Transverse colon (tissue), 4 donors: ENCODE measurements around the gene RBFOX1. TPM values are rescaled to one million over a fixed set of nuclear protein-coding genes. Genes with fewer than 3 reads are reported as not detected.

Experiments used
- DNase-seq: peaks from one replicate; pipeline ENCODE4 v3.0.0-alpha.2; 2019
- H3K27ac ChIP-seq, 4 donors: fragments of 200-600 bp; sonication (generic); 2 replicates each; pipeline ENCODE4 v1.5.1; 2016 to 2018; ENCODE audit warnings: inconsistent platforms in 4 of 4
- H3K27me3 ChIP-seq: fragments of 200-600 bp; sonication (generic); 2 replicates; pipeline ENCODE4 v1.5.1; 2017; ENCODE audit warnings: inconsistent platforms
- H3K36me3 ChIP-seq, 4 donors: fragments of 200-600 bp; sonication (generic); 2 replicates each; pipeline ENCODE4 v1.5.1; 2017 to 2019; ENCODE audit warnings: inconsistent platforms in 4 of 4
- H3K4me1 ChIP-seq, 4 donors: fragments of 200-600 bp; sonication (generic); 2 replicates each; pipeline ENCODE4 v1.5.1; 2017 to 2020; ENCODE audit warnings: inconsistent platforms in 4 of 4
- H3K4me3 ChIP-seq, 4 donors: fragments of 200-600 bp; sonication (generic); 1 replicate in 1 of 4; 2 replicates in 3 of 4; pipeline versions ENCODE4 v1.5.1 to v1.6.1; 2017 to 2019; ENCODE audit warnings: inconsistent platforms in 4 of 4
- H3K9me3 ChIP-seq, 2 donors: fragments of 200-600 bp; sonication (generic); 2 replicates each; pipeline ENCODE4 v1.5.1; 2017 to 2019; ENCODE audit warnings: inconsistent platforms in 2 of 2
- EP300 ChIP-seq: sonication (generic); formaldehyde crosslinking; IDR thresholded peaks from one replicate; pipeline ENCODE4 v1.6.1; 2017; ENCODE audit warnings: antibody characterized with exemption, low read depth
- POLR2A ChIP-seq: fragments of 450-650 bp; IDR thresholded peaks from one replicate; pipeline ENCODE4 v1.6.1; 2016; ENCODE audit warnings: antibody characterized with exemption, mild to moderate bottlenecking, moderate library complexity
- POLR2AphosphoS5 ChIP-seq, 3 donors: sonication (generic); formaldehyde crosslinking; IDR thresholded peaks; one replicate each; pipeline ENCODE4 v1.6.1; 2016; ENCODE audit warnings: antibody characterized with exemption in 3 of 3
- WGBS, 2 donors: methylation state at CpG; one replicate each; pipeline ENCODE4 v1.1.5; 2018; ENCODE audit warnings: low coverage in 1 of 2; 5-methylcytosine and 5-hydroxymethylcytosine counted together
- in situ Hi-C, 4 donors: fragments of 200-750 bp; cut with MboI; loops; one replicate each; pipeline versions ENCODE4 v1.15.0 to v1.15.1; 2017; ENCODE audit warnings: low sequenced_read_pairs in 3 of 4, low pct_ligation_motif_present in 1 of 4, low pct_unique_long_range_greater_than_20kb in 1 of 4
- intact Hi-C: fragments of 100-400 bp; cut with DNase I; formaldehyde crosslinking; loops from one replicate; pipeline ENCODE4 v1.15.1; 2023; ENCODE audit warnings: low total_unique reads
- total RNA-seq, 4 donors: library from RNA; depleted of rRNA; stranded (reverse); fragments of >200 nt; gene quantifications; one replicate each; pipeline ENCODE4 v1.1.0, GENCODE V29; 2016
- TF ChIP-seq, protein P1 (sequence below), 5 experiments: fragments of 200-600 bp in 3 of 5; fragments of 450-650 bp in 2 of 5; sonication (generic) in 3 of 5; IDR thresholded peaks; 1 replicate in 2 of 5; 2 replicates in 3 of 5; pipeline ENCODE4 v1.5.1; 2016 to 2017; ENCODE audit warnings: antibody characterized with exemption in 5 of 5, inconsistent platforms in 3 of 5, mild to moderate bottlenecking in 2 of 5, moderate library complexity in 1 of 5

Gene RBFOX1
- total RNA-seq, 4 donors from 2014 or later = 2.3 to 8.2 (median 3.2) TPM

DNA sequence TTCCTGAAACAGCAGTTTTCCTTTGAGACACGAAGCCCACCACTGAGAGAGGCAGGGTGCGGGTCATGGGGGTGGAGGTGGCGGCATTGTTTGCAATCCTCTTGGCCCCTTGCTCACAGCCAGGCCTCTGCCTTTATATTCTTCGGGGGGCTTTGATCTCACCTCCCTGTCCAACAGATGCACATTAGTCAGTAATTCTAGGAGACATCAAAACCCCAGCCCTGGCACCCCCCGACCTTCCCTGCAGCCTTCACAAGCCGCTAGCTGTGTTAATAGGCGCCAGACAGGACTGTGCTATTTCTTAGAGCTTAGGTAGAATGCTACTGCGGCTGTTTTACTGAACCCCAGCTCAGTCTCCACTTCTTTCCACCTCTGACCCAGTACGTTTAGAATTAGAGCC is 212.6 kb downstream of the RBFOX1 start:
- intact Hi-C loops = no loop called here
- H3K4me3 ChIP-seq = no peak overlapping the region
- H3K27ac ChIP-seq = no peak overlapping the region
- H3K27me3 ChIP-seq = no peaks in the 10 kb centered on the region
- TF ChIP-seq, protein P1, sequence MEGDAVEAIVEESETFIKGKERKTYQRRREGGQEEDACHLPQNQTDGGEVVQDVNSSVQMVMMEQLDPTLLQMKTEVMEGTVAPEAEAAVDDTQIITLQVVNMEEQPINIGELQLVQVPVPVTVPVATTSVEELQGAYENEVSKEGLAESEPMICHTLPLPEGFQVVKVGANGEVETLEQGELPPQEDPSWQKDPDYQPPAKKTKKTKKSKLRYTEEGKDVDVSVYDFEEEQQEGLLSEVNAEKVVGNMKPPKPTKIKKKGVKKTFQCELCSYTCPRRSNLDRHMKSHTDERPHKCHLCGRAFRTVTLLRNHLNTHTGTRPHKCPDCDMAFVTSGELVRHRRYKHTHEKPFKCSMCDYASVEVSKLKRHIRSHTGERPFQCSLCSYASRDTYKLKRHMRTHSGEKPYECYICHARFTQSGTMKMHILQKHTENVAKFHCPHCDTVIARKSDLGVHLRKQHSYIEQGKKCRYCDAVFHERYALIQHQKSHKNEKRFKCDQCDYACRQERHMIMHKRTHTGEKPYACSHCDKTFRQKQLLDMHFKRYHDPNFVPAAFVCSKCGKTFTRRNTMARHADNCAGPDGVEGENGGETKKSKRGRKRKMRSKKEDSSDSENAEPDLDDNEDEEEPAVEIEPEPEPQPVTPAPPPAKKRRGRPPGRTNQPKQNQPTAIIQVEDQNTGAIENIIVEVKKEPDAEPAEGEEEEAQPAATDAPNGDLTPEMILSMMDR (IDR thresholded peaks at IDR 0.05) = no peak
- TF ChIP-seq POLR2A (no peak), EP300 (no peak), POLR2AphosphoS5 (IDR thresholded peaks at IDR 0.05) (no peak)
- DNase-seq = no peak
- in situ Hi-C loops = no loop called here
- no peaks in the 10 kb centered on the region for H3K36me3 ChIP-seq
- WGBS, 2 donors = 60 to 80% methylated on average over 1 to 9 of the region's 9 CpGs
- no peaks in the 10 kb centered on the region for H3K9me3 ChIP-seq
- no peaks in the 10 kb centered on the region for H3K4me1 ChIP-seq

DNA sequence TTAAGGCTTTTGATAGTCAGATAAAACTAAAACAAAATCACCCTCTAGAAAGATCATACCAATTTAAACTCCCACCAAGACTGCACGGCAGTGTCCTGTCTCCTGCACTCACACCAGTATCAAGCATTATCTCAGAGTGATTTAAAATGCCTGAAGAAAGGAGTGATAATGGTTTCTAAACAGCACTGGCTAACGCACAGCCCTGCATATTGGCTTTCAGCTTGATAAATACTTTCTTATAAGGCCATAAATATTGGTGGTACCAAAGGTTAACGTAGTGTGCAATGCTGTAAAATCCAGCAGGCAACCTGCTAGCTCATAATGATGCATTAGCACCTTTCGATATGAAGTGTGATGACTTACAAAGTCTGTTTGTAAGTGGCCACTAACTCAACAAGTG is 214.3 kb downstream of the RBFOX1 start:
- WGBS, 2 donors = 36 to 53% methylated on average over 3 to 4 of the region's 4 CpGs
- Histone ChIP-seq H3K4me3 (no peak overlapping the region), H3K9me3 (no peaks in the 10 kb centered on the region), H3K27ac (no peak overlapping the region), H3K4me1 (no peaks in the 10 kb centered on the region), H3K27me3 (no peaks in the 10 kb centered on the region), H3K36me3 (no peaks in the 10 kb centered on the region)
- TF ChIP-seq POLR2A = no peak
- TF ChIP-seq, protein P1 (IDR thresholded peaks at IDR 0.05) = no peak
- TF ChIP-seq EP300 = no peak
- TF ChIP-seq POLR2AphosphoS5 (IDR thresholded peaks at IDR 0.05) = no peak
- in situ Hi-C loops (no loop called here), intact Hi-C loops (no loop called here)
- no peak for DNase-seq

DNA sequence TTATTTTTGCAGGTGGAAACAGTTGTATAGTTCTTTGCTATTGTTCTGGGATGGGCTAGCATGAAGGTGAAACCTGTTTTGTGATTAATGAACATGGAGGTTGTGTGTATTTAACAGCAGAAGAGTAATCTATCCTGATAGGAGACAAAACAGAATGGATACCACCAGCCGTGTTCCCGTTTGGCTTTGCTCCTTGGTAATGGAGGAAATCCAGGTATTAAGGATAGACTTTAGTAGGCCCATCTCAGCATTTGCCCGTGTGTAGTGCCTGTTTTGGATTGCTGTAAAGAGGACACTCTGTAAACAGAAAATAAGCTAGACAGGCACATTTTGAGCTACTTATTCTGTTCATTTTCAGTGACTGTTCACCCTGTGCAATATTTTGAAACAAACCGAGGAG is 215.1 kb downstream of the RBFOX1 start:
- TF ChIP-seq POLR2AphosphoS5 (IDR thresholded peaks at IDR 0.05) (no peak), POLR2A (no peak), EP300 (no peak)
- TF ChIP-seq, protein P1 (IDR thresholded peaks at IDR 0.05) = no peak
- in situ Hi-C loops = no loop called here
- Histone ChIP-seq H3K27ac (no peak overlapping the region), H3K36me3 (no peaks in the 10 kb centered on the region), H3K9me3 (no peaks in the 10 kb centered on the region), H3K4me1 (no peaks in the 10 kb centered on the region), H3K4me3 (no peak overlapping the region), H3K27me3 (no peaks in the 10 kb centered on the region)
- 59 to 60% methylated on average over 3 to 4 of the region's 4 CpGs for WGBS, 2 donors
- no peak for DNase-seq
- intact Hi-C loops = no loop called here

DNA sequence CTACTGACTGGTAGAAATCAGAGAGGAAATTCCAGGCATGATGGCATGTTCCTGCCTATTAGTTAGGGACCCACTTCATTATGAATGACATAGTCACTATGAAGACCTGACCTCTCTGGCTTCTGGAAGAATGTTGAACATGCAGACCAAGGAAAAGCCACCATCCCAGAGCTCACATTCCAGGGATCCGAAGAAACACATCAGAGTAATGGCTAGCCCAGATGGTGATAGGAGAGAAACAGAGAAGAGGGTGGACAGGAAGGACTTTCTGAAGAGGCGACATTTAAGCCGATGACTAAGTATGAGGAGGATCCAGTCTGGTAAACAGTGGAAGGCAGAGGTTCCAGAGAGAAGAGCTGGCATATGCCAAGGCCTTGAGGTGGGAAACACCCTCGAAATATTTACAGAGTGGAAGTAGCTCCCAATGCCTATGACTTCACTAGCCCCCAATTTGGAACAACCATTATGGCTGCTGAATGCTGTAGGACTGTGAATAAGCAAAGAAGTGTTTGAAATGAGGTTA is 216.2 kb downstream of the RBFOX1 start:
- in situ Hi-C loops = no loop called here
- TF ChIP-seq POLR2AphosphoS5 (IDR thresholded peaks at IDR 0.05) = no peak
- TF ChIP-seq POLR2A = no peak
- TF ChIP-seq EP300 = no peak
- TF ChIP-seq, protein P1 (IDR thresholded peaks at IDR 0.05) = no peak

More for the DNA sequence above, 216.2 kb downstream of the RBFOX1 start:
- intact Hi-C loops = no loop called here
- Histone ChIP-seq H3K27ac (no peak overlapping the region), H3K27me3 (no peaks in the 10 kb centered on the region), H3K9me3 (no peaks in the 10 kb centered on the region), H3K4me1 (no peaks in the 10 kb centered on the region), H3K4me3 (no peak overlapping the region), H3K36me3 (no peaks in the 10 kb centered on the region)
- 69 to 100% methylated on average over 2 to 4 of the region's 4 CpGs for WGBS, 2 donors
- DNase-seq = no peak
